Measurements from ENCODE around the gene SEMA6D.
"Not testable (repeated sequence)": the region's sequence is repeated elsewhere in the genome, so short reads cannot be mapped to it uniquely, and the experiment has no call there.

The SEMA6D gene

DNA sequence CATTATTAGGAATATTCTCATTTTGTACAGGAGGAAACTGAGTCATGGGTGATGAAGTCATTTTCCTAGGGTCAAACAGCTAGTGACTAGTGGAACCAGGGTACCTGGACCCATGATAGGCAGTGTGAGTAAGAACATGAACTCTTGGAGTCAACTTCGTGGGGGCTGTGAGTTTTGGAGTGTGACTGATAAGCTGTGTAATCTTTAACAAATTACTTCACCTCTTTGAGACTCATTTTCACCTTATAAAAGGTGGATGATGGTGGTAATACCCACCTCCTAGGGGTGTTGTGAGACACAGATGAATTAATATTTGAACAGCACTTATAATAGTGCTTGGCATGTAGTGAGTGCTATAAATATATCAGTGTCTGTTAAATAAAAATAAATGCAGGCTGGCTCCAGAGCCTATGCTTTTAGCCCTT lies 9.1 kb downstream of the SEMA6D start:
- DNase-seq (ENCODE audit: insufficient read length, low spot score): no peak
- no peak for FAIRE-seq
- TF ChIP-seq POU2F2 (IDR thresholded peaks at IDR 0.05; ENCODE audit: low read depth, low read length) (no peak), PAX5 (IDR thresholded peaks at IDR 0.05; ENCODE audit: insufficient read depth, low read length, severe bottlenecking) (no peak), TAF1 (IDR thresholded peaks at IDR 0.05; ENCODE audit: low read depth, low read length) (no peak), POLR2A (IDR thresholded peaks at IDR 0.05; ENCODE audit: low read depth, low read length) (no peak), SPI1 (IDR thresholded peaks at IDR 0.05; ENCODE audit: low read depth, low read length) (no peak), POLR2AphosphoS5 (IDR thresholded peaks at IDR 0.05; ENCODE audit: low read depth, low read length) (no peak)

DNA sequence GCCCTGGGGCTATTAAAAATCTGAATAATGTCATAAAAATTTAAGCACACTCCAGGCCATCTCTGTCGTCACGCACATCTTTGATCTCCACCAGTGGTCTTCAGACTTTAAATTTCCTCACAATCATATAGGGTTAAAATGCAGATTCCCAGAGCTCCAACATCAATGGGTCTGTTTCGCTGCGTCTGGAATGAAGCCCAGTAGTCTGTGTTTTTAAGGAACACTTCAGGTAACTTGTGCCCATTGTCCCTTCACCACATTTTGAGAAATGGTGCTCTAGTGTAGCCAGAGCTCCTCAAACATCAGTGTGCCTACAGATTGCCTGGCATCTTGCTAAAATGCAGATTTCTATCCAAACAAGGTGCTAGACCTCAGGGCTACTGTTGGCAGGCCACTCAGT lies 9.8 kb downstream of the SEMA6D start:
- DNase-seq (ENCODE audit: insufficient read length, low spot score) (no peak), FAIRE-seq (no peak)
- no peak for TF ChIP-seq PAX5 (IDR thresholded peaks at IDR 0.05; ENCODE audit: insufficient read depth, low read length, severe bottlenecking)
- no peak for TF ChIP-seq TAF1 (IDR thresholded peaks at IDR 0.05; ENCODE audit: low read depth, low read length)
- TF ChIP-seq POU2F2 (IDR thresholded peaks at IDR 0.05; ENCODE audit: low read depth, low read length): no peak
- no peak for TF ChIP-seq SPI1 (IDR thresholded peaks at IDR 0.05; ENCODE audit: low read depth, low read length)
- no peak for TF ChIP-seq POLR2A (IDR thresholded peaks at IDR 0.05; ENCODE audit: low read depth, low read length)
- TF ChIP-seq POLR2AphosphoS5 (IDR thresholded peaks at IDR 0.05; ENCODE audit: low read depth, low read length): no peak

DNA sequence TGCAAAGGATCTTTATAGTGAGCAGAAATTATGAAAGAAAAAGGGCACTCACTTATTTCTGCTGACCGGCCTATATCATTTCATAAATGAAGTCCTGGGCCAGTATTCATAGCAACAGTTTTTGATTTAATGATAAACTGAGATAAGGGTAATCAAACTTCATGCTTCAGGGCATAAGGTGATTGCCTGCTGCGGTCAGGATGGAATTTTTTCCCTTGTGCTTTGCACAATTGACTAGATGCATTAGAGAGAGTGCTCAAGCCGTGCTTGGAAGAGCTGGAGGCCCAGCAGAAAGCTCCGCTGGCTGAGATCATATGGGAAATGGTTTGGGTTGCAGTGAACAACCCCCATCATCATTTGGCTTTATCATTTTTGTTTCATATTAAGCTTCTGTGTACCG lies 10.4 kb downstream of the SEMA6D start:
- no peak for FAIRE-seq
- DNase-seq (ENCODE audit: insufficient read length, low spot score): no peak
- TF ChIP-seq POLR2AphosphoS5 (IDR thresholded peaks at IDR 0.05; ENCODE audit: low read depth, low read length): no peak
- no peak for TF ChIP-seq PAX5 (IDR thresholded peaks at IDR 0.05; ENCODE audit: insufficient read depth, low read length, severe bottlenecking)
- TF ChIP-seq TAF1 (IDR thresholded peaks at IDR 0.05; ENCODE audit: low read depth, low read length): no peak
- TF ChIP-seq SPI1 (IDR thresholded peaks at IDR 0.05; ENCODE audit: low read depth, low read length): no peak
- no peak for TF ChIP-seq POLR2A (IDR thresholded peaks at IDR 0.05; ENCODE audit: low read depth, low read length)
- no peak for TF ChIP-seq POU2F2 (IDR thresholded peaks at IDR 0.05; ENCODE audit: low read depth, low read length)

DNA sequence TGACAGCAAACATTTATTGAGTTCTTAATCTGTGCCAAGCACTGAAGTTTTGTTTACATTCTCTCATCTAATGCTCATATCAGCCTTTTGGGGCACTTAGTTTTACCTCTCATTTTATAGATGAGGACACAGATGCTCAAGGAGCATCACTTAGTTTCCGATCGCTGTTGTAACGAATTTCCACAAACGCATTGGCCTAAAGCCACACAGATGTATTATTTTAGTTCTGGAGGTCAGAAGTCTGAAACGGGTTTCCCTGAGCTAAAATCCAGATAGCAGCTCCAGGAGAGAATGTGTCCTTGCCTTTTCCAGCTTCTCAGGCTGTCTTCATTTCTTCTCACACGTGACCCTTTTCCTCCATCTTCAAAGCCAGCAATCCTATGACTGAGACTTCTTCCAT lies 11.1 kb downstream of the SEMA6D start:
- FAIRE-seq (no peak), DNase-seq (ENCODE audit: insufficient read length, low spot score) (no peak)
- TF ChIP-seq SPI1 (IDR thresholded peaks at IDR 0.05; ENCODE audit: low read depth, low read length) (no peak), POLR2AphosphoS5 (IDR thresholded peaks at IDR 0.05; ENCODE audit: low read depth, low read length) (no peak)

DNA sequence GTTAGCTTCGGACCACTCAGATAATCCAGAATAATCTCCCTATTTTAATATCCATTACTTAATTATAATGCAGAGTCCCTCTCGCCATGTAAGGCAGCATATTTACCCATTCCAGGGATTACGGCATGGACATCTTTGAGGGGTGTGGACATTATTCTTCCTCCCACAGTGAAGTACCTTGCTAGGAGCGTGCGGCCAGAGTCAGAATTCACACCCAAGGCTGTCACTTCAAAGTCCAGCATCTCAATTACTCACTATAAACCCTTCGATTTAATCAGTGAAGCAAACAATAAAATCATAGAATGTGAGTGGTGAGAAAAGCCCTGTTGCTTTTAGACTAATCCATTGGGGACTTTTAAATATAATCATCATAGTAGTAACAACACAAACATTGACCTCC lies 11.6 kb downstream of the SEMA6D start:
- FAIRE-seq: no peak
- no peak for TF ChIP-seq PAX5 (IDR thresholded peaks at IDR 0.05; ENCODE audit: insufficient read depth, low read length, severe bottlenecking)
- TF ChIP-seq TAF1 (IDR thresholded peaks at IDR 0.05; ENCODE audit: low read depth, low read length): no peak
- no peak for TF ChIP-seq SPI1 (IDR thresholded peaks at IDR 0.05; ENCODE audit: low read depth, low read length)
- TF ChIP-seq POLR2AphosphoS5 (IDR thresholded peaks at IDR 0.05; ENCODE audit: low read depth, low read length): no peak
- no peak for TF ChIP-seq POLR2A (IDR thresholded peaks at IDR 0.05; ENCODE audit: low read depth, low read length)
- no peak for TF ChIP-seq POU2F2 (IDR thresholded peaks at IDR 0.05; ENCODE audit: low read depth, low read length)
- DNase-seq (ENCODE audit: insufficient read length, low spot score): no peak

DNA sequence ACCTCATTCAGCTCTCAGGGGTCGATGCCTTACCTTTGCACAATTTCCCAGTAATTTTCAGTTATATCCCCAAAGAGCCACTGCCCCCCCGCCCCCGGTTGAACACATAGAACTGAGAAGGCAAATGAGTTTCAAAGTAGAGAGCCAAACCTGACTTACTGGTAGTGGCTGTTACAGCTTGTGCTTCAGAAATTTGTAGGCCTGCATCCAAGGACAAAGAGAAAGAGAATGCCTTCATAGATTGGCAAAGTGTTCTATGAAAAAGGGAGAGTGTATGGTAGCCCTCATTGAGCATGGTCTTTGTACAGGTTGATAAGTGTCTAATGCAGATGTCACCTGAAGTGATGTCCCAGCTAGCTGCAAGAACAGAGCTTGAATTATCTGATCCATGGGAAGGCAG lies 13.9 kb downstream of the SEMA6D start:
- TF ChIP-seq POLR2AphosphoS5 (IDR thresholded peaks at IDR 0.05; ENCODE audit: low read depth, low read length) (no peak), PAX5 (IDR thresholded peaks at IDR 0.05; ENCODE audit: insufficient read depth, low read length, severe bottlenecking) (no peak), POLR2A (IDR thresholded peaks at IDR 0.05; ENCODE audit: low read depth, low read length) (no peak)
- FAIRE-seq (no peak), DNase-seq (ENCODE audit: insufficient read length, low spot score) (no peak)

DNA sequence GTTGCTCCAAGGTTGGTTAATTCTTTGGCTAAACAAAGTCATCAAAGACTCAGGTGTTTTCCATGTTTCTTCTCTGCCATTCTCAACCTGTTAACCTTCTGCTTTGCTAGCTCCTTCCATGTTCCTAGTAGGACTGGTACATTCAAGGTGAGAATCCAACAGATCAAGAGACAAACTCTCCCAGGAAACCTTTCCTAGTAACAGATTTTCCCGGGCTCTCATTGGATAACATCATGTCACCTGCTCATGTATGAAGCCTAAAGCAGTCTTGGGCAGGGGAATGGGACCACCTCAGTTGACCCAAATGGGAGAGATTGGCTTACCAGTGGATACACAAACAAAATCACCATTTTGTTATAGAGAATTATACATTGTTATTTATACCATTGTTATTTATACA lies 14.9 kb downstream of the SEMA6D start:
- FAIRE-seq (no peak), DNase-seq (ENCODE audit: insufficient read length, low spot score) (no peak)
- TF ChIP-seq TAF1 (IDR thresholded peaks at IDR 0.05; ENCODE audit: low read depth, low read length) (no peak), PAX5 (IDR thresholded peaks at IDR 0.05; ENCODE audit: insufficient read depth, low read length, severe bottlenecking) (no peak), POLR2A (IDR thresholded peaks at IDR 0.05; ENCODE audit: low read depth, low read length) (no peak), SPI1 (IDR thresholded peaks at IDR 0.05; ENCODE audit: low read depth, low read length) (no peak), POU2F2 (IDR thresholded peaks at IDR 0.05; ENCODE audit: low read depth, low read length) (no peak), POLR2AphosphoS5 (IDR thresholded peaks at IDR 0.05; ENCODE audit: low read depth, low read length) (no peak)

DNA sequence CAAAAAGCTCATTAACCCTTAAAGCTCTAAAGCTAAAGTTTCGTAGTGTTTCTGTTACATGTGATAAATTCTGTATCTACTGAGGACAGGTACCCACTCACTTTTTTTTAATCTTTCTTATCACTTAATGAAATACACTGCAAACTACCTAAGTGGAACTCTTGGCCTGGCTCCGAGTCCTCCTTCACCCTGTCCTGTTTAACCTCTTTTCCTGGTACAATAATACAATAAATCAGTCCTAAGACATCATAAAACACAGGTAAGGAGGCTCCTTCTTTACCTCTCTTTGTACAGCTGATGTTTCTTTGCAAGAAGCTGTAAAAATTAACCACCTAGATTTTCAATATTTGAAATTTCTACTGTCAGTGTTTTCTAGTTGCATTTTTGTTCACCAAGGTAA lies 15.8 kb downstream of the SEMA6D start:
- DNase-seq (ENCODE audit: insufficient read length, low spot score) (no peak), FAIRE-seq (no peak)
- TF ChIP-seq POLR2AphosphoS5 (IDR thresholded peaks at IDR 0.05; ENCODE audit: low read depth, low read length) (no peak), SPI1 (IDR thresholded peaks at IDR 0.05; ENCODE audit: low read depth, low read length) (no peak), POLR2A (IDR thresholded peaks at IDR 0.05; ENCODE audit: low read depth, low read length) (no peak), PAX5 (IDR thresholded peaks at IDR 0.05; ENCODE audit: insufficient read depth, low read length, severe bottlenecking) (no peak), TAF1 (IDR thresholded peaks at IDR 0.05; ENCODE audit: low read depth, low read length) (no peak), POU2F2 (IDR thresholded peaks at IDR 0.05; ENCODE audit: low read depth, low read length) (no peak)

DNA sequence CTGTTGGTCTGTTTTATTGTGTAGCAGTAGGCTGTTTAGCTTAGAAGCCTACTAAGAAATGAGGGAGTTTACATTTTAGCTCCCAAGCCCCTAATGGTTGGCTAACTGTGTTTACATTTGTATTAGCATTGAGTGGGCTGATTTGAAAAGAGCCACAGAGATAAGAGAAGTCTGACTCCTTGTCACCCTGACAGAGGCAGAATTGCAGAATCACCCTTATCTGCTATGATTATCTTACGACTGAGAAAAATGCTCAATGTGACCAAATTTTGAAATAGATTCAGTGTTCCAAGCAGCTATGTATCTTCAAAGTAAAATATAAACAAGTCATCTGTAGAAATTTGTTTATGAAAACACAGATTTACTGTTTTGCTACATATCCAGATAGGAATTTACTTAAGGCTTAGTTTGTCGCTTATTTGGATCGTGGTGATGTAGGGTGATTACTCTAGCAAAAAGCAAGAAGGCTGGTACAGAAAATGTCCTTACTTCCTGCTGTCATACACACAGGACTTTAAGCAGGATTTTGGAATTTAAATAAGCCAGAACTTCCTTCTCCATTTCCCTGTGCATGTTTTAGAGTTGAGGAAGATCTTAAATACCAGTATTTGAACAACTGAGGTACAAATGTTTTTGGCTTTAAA lies 19.0 kb downstream of the SEMA6D start:
- DNase-seq (ENCODE audit: insufficient read length, low spot score): no peak
- FAIRE-seq: no peak

DNA sequence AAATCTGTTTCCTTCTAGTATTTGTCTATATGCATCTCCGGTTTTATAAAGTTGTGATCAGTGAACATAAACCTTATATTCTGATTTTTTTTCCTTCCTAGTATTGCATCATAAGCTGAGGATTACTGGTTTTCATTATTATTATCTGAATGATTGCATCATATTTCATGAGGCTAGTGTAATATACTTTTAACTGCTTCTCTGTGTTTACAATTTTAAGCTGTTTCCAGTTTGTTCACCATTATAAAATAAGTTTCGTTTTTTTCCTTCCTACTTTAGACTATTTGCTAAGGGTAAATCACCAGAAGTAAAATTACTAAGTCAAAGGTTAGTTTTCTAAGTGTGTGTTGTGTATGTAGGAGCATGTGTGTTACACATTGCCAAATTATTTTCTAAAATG lies 20.2 kb downstream of the SEMA6D start:
- FAIRE-seq (no peak), DNase-seq (ENCODE audit: insufficient read length, low spot score) (no peak)
- TF ChIP-seq POLR2AphosphoS5 (IDR thresholded peaks at IDR 0.05; ENCODE audit: low read depth, low read length) (no peak), PAX5 (IDR thresholded peaks at IDR 0.05; ENCODE audit: insufficient read depth, low read length, severe bottlenecking) (no peak), TAF1 (IDR thresholded peaks at IDR 0.05; ENCODE audit: low read depth, low read length) (no peak), POU2F2 (IDR thresholded peaks at IDR 0.05; ENCODE audit: low read depth, low read length) (no peak), SPI1 (IDR thresholded peaks at IDR 0.05; ENCODE audit: low read depth, low read length) (no peak), POLR2A (IDR thresholded peaks at IDR 0.05; ENCODE audit: low read depth, low read length) (no peak)

More for the DNA sequence above, 19.0 kb downstream of the SEMA6D start:
- TF ChIP-seq PAX5 (IDR thresholded peaks at IDR 0.05; ENCODE audit: insufficient read depth, low read length, severe bottlenecking): no peak
- TF ChIP-seq TAF1 (IDR thresholded peaks at IDR 0.05; ENCODE audit: low read depth, low read length): no peak
- no peak for TF ChIP-seq POU2F2 (IDR thresholded peaks at IDR 0.05; ENCODE audit: low read depth, low read length)
- no peak for TF ChIP-seq POLR2A (IDR thresholded peaks at IDR 0.05; ENCODE audit: low read depth, low read length)
- no peak for TF ChIP-seq SPI1 (IDR thresholded peaks at IDR 0.05; ENCODE audit: low read depth, low read length)
- no peak for TF ChIP-seq POLR2AphosphoS5 (IDR thresholded peaks at IDR 0.05; ENCODE audit: low read depth, low read length)

DNA sequence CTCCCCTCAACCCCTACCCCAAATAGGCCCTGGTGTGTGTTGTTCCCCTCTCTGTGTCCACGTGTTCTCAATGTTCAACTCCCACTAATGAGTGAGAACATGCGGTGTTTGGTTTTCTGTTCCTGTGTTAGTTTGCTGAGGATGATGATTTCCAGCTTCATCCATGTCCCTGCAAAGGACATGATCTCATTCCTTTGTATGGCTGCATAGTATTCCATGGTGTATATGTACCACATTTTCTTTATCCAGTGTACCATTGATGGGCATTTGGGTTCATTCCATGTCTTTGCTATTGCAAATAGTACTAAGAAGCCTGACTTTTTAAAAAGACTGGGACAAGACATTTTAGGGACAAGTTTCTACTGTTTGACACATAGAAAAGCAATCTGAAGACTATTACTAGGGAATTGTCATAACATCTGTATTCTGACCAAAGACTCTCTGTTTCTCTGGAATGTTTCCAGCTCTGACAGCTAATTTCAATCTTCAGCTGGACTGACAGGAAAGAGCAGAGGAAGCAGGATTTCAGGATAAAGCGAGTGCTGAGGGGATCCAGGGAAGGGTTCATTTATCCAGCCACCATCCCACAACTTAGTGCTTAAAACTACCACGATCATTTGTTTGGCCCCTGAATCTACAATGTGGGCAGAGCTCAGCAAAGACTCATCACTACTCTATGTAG lies 21.0 kb downstream of the SEMA6D start:
- DNase-seq (ENCODE audit: insufficient read length, low spot score); FAIRE-seq: not testable (repeated sequence)

All from GM12891 (cell line).